Activated CD4-positive, alpha-beta T cell treated with anti-CD3 and anti-CD28 coated beads, Interleukin-2, amount 50 U/mL, for 4 hours (primary cell): ENCODE data around the gene PXT1.

Experiments used
- DNase-seq, 2 experiments: peaks; one replicate each; pipeline ENCODE4 v3.0.0-alpha.2; 2020

PXT1 gene

DNA sequence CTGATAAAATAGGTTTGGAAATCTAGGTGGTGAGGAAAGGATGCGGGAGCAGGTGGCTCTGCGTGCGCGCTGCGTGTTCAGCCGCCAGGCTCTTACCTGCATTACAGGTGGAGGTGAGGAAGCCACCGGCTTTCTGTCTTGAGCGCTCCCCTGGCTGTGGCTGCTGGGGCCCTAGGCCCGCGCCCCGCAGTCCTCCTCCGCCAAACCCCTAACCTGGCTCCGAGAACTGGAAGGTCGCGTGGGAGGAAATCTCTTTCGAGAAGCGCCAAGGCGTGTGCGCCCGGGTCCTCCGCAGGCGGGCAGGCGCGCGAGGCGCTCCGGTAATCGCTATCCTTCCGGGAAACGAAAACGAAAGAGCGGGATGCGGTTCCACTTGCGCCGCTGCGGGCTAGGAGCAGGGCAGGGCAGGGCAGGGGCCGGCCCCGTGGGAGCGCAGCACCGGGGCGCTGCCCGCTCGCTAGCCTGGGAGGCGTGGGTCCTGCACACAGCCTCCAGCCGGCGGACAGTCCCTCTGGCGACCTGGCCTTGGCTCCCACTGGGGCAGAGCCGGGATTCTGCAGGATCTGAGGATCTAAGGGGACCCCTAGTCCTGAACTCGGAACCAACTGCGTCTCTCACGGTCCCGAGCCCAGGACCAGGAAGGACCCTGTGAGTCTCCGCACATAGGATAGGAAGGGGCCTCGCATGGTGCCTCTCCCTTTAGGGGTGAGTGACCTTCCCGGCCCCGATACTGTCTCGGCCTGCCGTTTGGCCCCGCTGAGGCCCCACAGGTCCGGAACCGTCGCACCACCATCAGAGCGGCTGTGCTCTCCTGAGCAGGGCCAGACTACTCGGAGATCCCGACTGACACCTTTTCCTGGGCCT is 55.0 kb downstream of the PXT1 start, which contains the start of gene ETV7:
Gene ETV7, minus strand, starts transcription at position 230 of the 864 bp plus-strand sequence. Its CDS starts 128 bp downstream, at position 102.
- peak; percentile 60 to 66 for DNase-seq

DNA sequence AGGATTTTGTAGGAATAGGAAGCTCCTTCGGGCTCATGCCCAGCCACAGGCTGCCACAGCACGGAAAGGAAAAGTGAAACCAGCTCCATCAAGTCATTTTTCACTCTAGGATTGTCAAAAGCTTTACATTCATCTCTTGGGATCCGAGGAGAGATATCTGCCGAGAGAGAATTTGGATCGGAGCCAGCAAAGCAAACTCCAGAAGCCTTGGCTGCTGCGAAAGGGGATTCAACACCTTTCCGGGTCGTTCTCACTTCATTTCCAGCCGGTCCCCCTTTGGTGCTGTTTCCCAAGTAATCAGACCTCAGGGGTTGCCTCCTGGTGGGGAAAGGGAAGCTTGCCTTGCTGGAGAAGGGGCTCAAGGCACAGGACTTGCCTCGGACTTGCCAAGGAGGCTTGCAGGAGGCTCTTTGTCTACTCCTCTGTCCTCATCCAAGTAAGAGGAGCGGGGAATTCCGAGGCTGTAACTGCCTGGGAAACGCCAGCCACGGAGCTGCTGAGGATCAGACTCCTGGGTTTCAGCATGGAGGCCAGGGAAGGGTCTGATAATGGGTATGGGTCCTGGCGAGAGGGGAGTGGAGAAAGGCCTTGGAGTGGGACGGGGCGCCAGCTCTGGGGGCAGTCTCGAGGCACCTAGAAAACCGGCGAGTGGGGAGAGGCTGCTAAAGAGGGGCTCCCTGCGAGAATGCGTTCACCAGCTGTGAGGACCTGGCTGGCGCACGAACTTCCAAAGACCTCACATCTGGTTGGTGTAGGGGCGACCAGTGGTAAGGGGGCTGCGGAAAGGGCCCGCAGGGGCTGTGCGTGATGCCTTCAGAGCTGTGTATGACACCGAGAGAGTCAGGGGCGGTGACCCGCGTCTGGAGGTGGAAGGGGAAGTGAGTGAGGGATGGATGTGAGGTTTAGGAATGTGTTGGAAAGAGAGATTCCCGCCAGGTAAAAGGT is 55.9 kb downstream of the PXT1 start:
- DNase-seq = peak; percentile 12 to 23

DNA sequence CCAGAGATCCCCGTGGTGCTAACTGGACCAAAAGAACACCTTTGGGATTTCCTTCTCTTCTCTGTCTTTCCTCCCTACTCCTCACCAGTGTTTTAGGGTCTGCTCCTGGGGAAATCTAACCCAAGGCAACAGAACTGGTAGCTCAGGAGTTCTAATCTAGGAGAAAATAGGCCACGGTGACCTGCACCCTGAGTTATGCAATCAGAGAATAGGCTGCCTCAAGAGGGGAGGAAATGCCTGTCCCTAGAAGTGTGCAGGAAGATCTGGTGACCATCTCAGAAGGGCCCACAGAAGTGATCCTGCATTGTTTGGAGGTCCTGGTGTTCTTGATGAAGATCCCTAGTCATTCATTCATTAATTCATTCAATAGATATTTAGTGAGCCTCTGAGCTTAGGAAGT is 58.6 kb downstream of the PXT1 start:
- no peak for DNase-seq

DNA sequence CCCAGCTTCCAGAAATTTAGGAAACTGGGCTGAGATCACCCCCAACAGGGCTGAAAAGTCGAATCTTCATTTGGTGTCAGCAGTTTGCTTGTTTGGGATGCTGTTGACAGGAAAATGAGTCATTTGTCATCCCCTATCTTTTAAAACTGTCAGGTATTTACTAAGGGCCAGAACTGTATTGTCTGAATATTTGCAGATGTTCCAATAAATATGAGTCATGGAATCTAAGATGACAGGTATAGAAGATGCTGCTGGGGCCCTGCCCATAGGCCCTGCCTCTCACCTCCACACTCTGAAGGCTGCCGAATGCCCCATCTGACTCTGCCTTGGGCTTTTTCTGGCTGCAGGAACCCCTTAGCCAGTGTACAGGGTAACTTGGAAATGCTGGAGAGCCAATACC is 59.0 kb downstream of the PXT1 start:
- peak; percentile 35 to 43 for DNase-seq

DNA sequence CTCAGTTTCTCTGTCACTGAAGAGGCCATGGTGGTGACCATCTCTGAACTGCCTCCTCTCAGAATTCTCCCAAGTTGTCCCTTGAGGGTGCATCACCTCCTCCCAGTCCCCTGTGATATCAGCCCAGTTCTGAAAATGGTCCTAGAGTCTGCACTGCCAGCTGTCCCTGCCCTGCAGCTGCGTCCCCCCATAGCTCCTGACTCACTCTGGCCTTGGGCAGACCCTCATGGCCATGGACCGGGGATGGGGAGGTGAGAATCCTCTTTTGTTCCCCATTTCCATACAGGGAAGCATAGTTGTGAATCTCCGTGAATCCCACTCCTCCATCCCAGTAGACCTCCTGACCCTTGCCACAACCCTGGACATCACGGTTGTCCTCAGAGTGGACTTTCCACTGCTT is 59.7 kb downstream of the PXT1 start:
- DNase-seq = no peak

DNA sequence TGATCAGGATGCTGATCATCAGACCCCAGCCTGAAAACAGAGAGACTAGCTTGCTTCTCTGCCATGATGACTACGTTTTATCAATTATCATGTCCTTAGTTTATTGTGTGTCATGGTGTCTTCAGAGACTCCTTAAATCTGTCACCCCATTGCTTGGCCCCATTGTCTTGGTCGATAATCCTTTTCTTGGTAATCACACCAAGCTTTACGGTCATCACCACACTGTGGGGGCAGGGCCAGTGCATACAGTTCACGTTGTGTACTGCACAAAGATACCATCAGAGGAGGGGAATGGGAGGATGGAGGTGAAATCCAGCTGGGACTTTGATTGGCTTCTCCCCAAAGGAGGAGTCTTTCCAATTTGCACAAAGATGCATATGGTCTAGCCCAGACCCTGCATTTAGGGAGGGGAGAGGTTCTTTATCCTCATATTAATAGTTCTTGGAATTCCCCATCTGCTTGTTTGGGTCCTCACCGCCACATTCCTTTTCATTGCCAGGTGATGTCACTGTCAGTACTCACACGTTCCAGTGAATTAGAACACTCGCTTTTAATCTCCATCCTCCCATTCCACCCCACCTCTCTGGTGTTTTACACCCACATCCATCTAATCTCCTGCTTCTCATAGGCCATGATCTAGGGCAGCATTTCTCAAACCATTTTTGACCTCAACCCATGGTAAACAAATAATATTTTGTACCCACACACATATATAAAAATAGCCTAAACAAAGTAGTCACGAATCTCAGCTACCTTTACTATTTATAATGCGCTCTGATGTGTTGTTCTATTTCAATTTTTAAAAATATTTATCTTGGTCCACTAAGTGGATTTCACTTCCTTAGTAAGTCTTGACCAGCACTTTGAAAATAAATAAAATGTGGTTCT is 60.9 kb downstream of the PXT1 start:
- no peak for DNase-seq

DNA sequence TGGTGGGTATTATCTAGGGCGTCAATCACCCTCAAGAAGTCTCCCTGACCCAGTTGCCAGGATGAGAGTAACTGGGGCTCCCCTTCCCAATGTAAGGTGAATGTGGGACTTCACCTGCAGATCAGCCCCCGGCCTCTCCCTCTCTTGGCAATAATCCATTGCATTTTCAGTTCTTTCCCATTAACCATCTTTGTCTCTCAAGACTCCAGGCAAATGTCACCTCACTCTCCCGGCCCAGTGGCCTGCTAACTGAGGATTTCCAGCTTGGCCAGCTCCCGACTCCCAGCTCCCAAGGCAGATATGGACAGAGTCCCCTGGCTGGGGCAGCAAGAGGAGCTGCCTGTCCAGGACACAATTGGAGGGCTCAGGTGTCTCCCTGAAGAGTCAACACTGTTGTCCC is 62.5 kb downstream of the PXT1 start:
- no peak for DNase-seq

DNA sequence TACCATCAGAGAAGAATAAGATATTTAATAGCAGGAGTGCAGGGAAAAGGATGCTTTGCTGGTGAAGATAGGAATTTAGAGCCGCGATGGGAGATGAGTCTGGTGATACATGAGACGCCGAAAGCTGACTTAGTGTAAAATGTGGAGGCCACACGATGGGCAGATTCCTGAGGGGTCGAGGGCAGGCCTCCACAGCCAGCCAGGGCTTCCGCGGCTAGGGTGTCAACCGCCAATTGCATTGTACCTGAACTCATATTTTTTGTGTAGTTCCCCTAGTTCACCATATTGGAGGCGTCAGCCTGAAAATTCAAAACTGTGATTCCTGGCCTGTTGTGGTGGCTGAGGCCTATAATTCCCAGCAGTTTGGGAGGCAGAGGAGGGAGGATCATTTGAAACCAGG is 63.7 kb downstream of the PXT1 start:
- no peak for DNase-seq

DNA sequence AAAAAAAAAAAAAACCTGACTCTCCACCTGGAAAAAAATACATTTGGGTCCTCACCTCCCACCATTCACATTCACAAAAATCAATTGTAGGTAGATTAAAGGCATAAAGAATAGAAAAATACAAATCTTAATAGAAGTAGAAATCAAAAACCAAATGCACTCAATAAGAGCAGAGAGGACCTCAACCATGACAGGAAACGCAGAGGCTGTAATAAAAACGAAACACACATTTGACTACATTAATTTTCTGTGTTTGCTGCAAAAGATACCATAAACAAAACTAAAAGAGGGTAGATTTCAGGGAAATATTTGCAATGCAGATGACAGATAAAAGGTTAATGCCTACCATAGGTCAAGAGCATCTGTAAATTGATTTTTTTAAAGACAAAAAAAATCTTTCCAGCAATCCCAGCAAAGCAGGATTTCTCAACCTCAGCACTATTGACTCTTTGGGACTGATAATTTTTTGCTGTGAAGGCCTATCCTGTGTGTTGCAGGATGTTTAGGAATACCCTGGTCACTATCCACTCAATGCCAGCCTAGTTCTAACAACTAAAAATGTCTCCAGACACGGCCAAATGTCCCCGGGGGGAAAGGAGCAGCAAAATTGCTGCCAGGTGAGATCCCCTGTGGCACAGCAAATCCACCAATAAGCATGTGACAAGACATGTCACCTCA is 64.3 kb downstream of the PXT1 start:
- no peak for DNase-seq

DNA sequence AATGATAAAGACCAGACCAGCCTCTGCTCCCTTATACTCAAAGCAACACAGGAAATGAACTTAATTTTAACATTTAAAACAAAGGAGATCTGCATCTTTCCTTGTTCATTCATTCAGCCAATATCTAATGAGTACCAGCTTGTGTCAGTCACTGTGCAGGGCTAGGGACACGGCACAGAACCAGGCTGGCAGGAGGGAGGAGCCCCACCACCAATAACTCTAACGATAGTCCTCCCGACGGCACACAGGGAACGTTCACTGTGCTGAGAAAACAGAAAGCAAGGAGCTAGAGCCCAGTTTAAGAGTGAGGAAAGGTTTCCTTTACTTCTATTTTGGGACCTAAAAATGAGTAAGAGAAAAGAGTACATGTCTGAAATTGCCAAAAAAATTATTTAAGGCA is 65.1 kb downstream of the PXT1 start:
- DNase-seq = no peak

DNA sequence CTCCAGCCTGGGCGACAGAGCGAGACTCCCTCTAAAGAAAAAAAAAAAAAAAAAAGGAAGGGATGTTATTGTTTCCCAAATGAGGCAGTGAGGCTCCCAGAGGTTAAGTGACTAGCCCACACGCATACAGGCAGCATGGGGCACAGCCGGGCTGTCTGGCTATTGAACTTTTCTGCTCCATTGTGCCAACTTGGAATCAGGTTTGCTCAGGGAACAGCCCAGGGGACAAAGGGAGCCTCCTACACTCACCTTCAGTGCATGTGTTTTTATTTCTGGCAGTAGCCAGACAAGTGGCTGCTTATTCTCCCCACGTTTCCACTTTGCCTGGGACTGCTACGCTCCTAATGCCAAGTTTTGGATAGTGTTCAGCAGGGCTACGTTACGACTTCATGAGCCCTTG is 65.9 kb downstream of the PXT1 start:
- no peak for DNase-seq

DNA sequence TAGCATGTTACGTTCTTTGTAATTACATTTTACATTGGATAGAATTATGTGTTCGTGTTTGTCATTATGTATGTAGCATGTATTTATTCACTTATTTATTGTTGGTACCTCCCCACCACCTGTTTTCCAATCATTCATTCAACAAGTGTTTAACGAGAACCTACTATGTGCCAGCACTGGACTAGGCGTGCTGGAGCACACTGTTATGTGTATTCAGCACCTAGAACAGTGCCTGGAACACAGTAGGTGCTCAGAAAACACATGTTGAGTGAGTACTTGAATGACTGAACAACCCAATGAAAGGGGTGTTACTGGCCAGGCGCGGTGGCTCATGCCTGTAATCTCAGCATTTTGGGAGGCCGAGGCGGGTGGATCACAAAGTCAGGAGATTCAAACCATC is 66.5 kb downstream of the PXT1 start:
- no peak for DNase-seq

DNA sequence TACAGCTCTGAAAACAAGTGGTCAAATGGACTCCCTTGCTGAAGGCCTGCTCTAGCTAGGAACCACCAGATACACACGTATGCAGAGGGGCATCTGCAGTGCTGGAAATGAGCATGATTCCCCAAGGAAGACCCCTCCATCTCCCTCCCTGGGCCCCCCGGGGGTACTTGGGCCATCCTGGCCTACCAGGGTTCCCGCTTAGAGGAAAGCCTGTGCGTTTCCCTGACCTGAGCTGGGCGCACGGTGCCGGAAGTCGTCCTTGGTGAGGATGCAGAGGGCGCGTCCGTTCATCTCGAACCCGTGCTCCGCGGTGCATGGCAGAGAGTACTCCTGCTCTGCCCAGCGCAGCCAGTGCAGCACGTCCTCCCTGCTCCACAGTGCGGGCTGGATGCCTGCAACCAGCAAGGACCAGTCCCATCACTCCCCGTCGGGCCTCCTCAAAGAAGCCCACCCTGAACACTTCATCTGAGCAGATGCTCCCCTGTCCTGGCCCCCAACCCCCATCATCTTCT is 67.0 kb downstream of the PXT1 start:
- DNase-seq = no peak

DNA sequence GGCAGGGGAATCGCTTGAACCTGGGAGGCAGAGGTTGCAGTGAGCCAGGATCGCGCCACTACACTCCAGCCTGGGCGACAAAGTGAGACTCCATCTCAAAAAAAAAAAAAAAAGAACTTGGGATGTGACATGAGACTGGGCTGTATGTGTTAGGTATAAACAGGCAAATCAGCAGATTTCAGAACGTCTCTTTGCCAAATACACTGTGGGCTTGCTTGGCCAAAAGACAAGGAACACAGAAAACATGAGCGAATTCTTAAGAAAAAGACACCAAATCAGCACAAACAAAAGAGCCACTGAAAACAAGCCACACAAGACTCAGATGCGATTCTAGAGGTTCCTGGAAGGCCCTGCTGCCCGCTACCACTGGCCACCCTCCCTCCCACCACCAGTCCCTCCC is 67.7 kb downstream of the PXT1 start:
- DNase-seq = no peak

DNA sequence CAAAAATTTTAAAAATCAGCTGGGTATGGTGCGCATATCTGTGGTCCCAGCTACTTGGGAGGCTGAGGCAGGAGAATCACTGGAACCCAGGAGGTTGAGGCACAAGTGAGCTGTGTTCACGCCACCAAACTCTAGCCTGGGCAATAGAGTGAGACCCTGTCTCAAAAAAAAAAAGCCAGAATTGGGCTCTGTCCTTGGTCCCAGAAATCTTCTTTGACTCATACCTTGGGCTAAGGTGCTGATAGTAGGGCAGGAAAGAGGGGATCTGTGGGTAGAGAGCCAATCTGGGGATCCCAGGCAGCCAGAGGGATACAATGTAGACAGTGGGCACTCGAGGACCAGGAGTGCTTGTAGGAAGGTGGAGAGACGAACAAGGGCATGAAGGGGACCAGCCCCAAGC is 68.5 kb downstream of the PXT1 start:
- DNase-seq = no peak

DNA sequence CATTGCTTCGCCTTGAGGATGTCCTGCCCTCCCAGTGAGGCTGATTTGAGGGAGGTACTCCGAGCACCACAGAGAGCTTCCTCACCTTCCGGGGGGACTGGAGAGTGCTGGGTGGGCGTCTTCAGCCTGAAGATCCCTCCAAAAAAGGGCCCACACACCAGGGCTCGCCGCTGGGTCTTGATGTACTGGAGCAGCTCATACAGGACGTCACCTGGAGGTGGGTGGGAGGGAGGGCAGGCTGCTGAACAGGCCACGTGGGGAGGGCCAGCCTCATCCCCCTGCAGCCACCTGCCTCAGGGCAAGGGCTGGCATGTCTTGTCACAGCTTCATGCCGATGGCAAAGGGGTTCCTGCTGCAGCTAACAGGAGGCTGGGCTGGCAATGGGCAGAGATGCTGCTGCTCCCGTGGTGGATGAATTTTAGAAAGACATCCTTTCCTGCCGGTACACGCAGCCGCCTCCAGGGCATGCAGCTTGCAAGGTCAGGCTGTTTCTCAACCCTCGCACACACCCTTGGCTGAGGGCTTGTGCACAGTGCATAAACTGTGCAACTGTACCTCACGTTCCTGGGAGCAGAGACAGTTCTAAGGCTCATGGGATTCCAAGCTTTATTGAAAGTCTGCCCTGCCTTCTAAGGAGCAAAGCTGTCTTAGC is 69.2 kb downstream of the PXT1 start:
- no peak for DNase-seq

DNA sequence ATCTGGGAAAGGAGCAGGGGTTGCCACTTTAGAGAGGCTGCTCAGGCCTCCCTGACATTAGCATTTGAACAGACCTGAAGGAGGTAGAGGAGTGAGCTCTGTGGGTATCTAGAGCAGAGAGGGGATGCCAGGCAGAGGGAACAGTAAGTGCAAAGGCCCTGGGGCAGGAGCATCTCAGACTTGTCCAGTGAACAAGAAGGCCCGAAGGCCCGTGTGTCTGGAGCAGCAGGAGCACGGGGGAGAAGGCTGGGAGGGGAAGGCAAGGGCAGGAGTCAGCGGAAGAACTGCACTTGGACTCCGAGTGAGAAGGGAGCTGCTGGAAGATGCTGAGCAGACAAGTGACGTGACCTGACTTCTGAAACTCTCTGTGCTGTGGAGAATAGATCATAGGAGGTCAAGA is 70.6 kb downstream of the PXT1 start:
- DNase-seq = no peak

DNA sequence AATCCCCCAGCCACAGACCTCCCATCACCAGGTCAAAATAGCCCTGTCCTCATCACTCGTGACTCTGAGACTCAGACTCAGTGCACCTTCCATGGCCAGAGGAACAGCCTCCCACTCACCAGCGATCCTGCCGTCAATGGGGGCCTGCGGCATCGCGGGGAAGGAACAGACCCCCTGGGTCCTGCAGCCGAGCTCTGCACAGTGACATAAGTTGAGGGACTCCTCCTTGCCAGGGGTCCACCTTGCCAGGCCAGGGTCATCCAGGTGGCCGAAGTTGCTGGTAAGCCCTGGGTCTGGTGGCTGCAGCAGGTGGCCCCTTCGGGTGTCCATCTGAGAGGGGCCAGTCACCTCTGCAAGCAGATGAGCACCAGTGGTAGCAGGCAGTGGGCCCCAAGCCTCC is 71.4 kb downstream of the PXT1 start:
- DNase-seq = no peak

DNA sequence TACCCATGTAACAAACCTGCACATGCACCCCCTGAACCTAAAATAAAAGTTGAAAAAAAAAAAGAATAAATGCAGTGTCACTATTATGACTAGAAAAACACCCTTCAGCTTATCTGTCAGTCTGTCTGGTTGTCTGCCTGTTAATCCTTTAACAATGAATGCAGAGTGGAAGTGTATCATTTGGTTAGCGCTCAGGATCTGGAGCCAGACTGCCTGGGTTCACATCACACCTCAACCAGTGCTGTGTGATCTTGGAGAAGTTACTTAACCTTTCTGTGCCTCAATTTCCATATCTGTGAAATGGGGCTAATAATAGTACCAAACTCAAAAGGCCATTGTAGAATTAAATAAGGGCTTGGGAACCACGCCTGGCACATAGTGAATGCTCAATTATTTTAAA is 72.0 kb downstream of the PXT1 start:
- no peak for DNase-seq

DNA sequence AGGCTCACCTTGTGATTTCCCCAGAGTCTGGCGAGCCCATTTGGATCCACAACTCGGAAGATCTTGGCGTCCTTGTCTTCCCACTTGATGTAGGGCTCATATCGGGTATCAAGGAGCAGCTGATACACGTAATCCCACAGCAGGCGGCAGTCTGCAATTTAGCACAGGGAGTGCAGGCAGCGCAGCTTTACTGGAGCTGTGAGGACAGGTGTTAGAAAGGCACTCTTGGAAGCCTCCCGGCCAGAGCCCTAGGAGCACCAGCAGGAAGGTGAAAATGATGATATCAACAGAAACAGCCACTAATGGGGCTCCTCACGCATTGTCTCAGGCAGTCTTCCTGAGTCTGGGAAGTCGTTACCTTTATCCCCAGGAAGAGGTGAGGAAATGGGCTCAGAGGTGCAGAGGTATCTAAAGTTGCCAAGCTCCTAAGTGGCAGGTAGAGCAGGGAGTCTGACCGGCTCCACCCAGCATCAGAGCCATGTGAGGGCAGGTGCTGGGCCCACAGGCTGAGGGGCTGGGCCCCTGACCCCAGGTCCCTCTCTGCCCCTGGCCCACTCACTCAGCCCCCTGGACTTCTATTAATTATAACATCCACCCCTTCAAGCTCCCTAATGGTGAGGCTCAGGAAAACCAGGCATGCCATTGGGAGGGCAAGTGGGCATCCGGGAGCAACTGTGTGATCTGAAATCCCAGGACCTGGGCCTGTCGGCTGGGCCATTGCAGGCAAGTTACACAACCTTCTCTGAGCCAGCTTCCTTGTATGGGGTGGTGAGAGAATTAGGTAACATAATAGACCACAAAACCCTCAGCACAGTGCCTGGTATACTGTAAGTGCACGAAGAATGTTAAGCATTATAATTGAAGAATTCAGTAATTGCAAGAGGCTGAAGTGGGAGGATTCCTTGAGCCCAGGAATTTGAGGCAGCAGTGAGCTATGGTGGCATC is 73.5 kb downstream of the PXT1 start:
- DNase-seq = no peak
